HTERT RPE-1 (cell line): ENCODE data around the gene ATG4D.

ENCODE experiments used
- in situ Hi-C: fragments of 300-500 bp; cut with MboI; formaldehyde crosslinking; loops from 4 replicates; pipeline ENCODE4 v1.14.3; 2020; ENCODE audit warnings: low sequenced_read_pairs

The ATG4D gene

DNA sequence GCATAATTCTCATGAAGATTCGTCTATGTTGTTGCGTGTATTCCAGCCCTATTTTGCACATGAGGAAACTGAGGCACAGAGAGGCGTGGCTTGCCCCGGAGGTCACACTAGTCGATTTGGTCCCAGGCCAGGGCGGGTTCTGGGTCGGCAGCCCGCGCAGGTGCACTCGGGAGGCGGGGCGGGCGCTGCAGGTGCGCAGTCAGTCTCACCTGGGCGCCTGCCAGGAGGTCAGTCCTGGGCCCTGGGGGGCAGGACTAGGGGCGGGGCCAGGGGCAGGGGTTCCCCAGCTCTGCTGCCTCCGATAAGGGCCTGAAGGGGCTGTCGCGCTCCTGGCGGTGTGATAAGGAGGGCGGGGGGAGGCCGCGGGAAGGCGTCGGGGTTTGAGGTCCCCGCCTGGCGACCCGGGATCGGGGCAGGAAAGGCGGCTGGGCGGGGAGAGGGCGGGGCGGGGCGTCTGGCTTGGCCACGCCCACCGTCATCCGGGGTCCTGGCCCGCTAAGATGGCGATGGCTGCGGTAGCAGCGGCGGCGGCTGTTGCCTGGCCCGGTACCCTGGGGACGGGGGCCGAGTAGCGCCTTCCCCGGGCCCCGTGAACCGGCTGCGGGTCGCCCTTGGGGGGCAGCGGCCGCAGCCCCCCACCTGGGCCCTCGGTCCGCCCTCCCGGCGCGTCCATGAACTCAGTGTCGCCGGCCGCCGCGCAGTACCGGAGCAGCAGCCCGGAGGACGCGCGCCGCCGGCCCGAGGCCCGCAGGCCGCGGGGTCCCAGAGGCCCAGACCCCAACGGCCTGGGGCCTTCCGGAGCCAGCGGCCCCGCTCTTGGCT, at the start of gene ATG4D:
TSS of gene ATG4D (plus strand) at position 485 of the 822 bp plus-strand sequence. CDS start at position 672, 187 bp downstream.
- in situ Hi-C loops, result no loop called here

DNA sequence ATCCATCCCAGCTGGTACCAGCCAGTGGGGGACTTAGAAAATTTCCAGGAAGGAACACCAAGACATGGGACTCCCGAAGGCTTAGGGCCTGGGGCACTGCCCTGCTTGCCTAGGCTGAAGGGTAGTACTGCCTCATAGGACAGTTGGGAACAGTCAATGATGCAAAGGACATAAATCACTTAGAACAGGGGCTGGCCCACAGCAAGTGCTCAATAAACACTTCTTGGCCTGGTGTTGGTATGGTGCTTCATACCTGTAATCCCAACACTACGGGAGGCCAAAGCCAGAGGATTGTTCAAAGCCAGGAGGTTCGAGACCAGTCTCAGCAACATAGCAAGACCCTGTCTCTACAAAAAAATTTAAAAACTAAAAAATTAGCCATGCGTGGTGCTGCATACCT, 46.3 kb upstream of the ATG4D start:
- in situ Hi-C loops, result no loop called here

GRCh38 chr19:10499550-10500246, 44.0 kb upstream of the ATG4D start:
- in situ Hi-C loops, result no loop called here

DNA sequence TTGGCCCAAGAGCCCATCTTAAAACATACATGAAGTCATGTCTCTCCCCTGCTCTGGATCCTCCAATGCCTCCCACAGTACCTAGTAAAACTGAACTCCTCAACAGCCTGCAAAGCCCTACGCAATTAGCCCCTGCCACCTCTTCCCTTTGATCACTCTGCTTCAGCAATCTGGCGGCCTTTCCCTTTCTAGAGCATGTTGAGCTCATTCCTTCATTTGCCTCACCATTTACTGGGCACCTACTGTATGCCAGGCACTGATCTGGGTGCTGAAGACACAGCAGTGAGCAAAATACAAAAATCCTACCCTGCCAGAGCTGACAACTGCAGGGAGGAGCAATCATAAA, 43.5 kb upstream of the ATG4D start:
- in situ Hi-C loops, result no loop called here

DNA sequence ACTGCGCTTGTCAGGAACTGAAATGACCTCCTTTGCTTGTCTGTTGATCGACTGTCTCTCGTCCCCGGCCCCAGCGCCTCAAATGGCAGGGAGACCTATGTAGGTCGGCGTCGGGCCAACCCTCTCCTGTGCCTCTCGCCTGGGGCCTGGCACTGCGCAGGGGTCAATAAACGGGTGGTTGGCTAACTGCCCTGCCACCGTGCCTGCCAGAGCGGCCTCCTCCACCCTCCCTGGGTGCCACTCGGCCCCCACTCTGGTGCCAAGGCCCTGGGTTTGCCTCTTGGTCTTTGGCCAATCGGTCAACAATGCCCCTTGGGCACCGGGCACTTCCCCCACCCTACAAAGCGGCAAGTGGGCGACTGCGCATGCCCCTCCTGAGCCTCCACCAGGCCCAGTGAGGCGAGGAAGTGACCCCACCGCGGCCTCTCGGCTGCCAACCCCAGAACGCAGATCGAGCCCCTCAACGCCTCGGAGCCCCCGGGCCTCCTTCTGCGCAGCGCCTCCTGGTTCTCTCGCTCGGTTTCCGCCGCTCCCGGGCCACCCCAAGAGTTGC, 41.7 kb upstream of the ATG4D start:
- in situ Hi-C loops, result no loop called here

GRCh38 chr19:10502524-10503001, 41.1 kb upstream of the ATG4D start:
- in situ Hi-C loops, result no loop called here

DNA sequence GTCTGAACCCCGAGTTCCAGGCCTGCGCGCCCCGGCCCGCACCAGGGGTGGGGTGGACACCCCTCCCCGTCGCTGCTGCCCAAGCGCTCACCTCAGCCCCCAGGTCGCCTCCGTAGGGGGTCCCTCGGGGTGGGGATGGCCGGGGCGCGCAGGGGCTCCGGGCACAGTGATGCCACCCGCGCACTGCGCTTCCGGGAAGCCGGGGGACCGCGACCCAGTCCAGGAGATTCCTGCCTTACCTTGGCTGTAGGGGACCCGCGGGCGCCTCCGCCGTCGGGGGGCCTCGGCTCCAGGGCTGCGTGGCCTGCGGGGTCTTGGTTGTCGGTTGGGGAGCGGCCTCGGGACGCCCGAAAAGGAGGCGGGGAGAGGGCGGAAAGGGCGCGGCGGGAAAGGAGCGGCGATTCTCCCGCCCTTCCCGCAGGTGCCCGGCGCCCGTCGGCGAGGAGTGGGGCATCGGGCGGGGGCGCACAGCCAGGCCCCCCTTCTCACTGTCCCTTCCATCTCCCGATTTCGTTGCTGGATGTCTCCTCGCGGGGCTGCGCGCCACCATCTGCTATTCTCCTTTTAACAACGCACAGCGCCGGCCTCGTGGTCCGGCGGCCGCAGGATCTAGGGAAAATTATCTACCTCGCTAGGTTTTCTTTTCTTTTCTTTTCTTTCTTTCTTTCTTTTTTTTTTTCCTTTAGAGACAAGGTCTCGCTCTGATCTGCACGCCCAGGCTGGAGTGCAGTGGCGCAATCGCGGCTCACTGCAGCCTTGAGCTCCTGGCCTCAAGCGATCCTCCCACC, 40.5 kb upstream of the ATG4D start, which contains the start of gene KEAP1:
TSS of gene KEAP1 (minus strand) at position 355 of the 788 bp plus-strand sequence. CDS start 3,323 bp downstream, outside the sequence.
- in situ Hi-C loops, result no loop called here

DNA sequence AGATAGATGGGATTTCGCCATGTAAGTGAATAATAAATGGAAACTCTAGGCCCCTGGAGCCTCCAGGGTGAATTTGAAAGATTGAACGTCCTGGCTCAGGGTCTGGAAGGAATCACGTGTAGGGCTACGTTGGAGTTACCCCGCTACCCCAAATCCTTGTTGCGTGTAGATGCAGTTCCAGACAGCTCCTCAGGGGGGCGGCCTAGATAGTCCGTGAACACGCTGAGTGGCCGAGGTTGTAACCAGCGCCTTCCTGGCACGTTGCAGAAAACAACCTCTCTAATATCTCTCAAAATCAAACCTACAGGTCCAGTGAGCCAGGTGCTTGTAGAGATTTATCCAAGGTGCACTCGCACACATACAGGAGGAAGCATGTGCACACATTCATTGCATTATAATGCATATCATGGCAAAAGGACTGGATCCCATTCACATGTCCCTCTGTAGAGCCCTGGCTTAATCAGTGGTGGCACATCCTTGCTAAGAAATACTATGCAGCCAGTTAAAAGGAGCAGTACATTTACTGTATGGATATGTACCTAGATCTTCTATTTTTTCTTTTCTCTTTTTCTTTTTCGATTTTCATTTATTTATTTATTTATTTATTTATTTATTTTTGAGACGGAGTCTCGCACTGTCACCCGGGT, 38.0 kb upstream of the ATG4D start:
- in situ Hi-C loops, result no loop called here

DNA sequence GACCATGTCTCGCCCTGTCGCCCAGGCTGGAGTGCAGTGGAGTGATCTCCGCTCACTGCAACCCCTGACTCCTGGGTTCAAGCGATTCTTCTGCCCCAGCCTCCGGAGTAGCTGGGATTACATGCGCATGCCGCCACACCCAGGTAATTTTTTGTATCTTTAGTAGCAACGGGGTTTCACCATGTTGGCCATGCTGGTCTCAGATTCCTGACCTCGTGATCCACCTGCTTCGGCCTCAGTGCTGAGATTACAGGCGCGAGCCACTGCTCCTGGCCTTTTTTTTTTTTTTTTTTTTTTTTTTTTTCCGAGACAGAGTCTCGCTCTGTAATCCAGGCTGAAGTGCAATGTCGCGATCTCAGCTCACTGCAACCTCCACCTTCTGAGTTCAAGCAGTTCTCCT, 35.7 kb upstream of the ATG4D start:
- in situ Hi-C loops, result no loop called here

DNA sequence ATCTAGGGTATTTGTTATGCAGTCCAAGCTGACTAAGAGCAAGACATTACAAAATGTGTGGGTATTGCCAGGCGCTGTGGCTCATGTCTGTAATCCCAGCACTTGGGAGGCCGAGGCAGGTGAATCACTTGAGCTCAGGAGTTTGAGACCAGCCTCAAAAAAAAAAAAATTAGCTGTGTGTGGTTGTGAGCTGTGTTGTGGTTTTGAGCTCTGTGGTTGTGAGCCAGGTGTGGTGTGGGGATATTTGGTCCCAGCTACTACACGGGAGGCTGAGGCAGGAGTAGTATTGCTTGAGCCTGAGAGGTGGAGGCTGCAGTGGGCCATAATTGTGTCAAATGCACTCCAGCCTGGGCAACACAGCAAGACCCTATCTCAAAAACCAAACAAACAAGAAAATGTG, 35.0 kb upstream of the ATG4D start:
- in situ Hi-C loops, result no loop called here

DNA sequence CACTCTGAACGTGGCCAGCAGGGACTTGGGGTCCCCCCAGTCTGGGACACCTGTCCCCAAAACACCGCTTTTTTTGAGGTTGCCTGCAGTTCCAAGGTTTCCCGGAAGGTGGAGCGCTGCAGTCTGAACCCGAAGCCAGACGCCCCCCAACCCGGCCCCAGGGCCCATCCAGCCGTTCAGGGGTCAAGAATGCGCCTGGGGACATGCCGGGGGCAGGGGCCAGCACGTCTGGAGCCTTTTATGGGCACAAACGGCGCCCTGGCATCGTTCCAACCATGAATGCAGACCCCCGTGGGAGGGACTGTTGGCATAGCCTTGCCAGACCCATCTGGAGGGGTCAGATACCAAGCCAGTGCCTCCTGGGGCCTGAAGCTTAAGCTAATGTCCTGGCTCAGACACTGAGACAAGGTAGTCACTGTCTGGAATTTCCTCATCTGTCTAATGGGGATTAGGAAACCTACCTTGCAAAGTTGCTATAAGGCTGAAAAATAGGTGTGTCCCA, 33.4 kb upstream of the ATG4D start:
- in situ Hi-C loops, result no loop called here

- in situ Hi-C loops, result no loop called here
These were observed 30.5 kb upstream of the ATG4D start for GRCh38 chr19:10513223-10513622.

- in situ Hi-C loops, result no loop called here
These were observed 29.2 kb upstream of the ATG4D start for GRCh38 chr19:10514211-10515145.

DNA sequence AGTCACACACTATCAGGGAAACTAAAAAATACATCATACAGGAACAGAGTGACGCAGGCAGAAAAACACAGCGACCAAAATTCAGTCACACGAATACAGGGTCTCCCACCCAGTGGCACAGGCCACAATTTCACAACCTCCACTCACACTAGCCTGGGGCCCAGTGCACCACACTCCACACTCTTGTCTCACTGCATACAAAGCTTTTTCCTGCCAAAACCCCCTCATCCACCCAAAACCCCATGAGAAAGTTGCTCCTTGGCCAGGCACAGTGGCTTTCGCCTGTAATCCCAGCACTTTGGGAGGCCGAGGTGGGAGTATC, 27.7 kb upstream of the ATG4D start:
- in situ Hi-C loops, result no loop called here

- in situ Hi-C loops, result no loop called here
These were observed 26.9 kb upstream of the ATG4D start for GRCh38 chr19:10516671-10517286.

- in situ Hi-C loops, result no loop called here
These were observed 26.3 kb upstream of the ATG4D start, which contains the start of gene S1PR5 for GRCh38 chr19:10517361-10517759. TSS of gene S1PR5 (minus strand) at chr19:10517447. CDS start at chr19:10515011, 2,436 bp downstream.

DNA sequence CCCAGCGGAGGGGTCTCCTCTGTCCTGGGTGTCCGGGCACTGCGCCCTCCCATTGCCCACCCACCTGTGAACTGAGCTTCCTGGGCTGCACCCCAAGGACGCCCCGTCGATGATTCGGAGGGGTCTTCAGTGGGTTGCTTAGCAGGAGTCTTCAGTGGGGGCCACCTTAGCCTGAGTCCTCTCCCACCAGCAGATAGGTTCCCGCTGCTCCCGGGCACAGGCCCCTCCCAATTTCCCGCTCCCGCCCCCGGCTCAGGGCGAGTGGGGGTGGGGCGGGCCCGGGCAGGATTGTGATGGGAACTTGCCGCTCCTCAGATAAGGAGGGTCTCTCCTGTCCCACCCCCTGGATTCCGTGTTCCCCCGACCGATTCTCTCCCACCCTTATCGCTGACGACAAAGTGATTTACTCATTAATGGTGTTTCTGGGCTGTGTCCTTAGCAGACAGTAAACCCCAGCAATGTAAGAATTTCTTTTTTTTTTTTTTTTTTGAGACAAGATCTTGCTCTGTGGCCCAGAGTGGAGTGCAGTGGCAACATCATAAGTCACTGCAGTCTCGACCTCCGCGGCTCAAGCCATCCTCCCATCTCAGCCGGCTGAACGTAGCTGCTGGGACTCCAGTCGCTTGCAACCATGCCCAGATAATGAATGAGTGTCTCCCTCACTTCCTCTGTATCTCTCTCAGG, 25.8 kb upstream of the ATG4D start:
- in situ Hi-C loops, result no loop called here
